SH-SY5Y (cell line): ENCODE results near the gene FSTL4.

ENCODE experiments used
- GATA2 ChIP-seq: IDR thresholded peaks from 2 replicates; pipeline ENCODE4 v1.6.1; 2011; ENCODE audit warnings: mild to moderate bottlenecking, low read depth, low read length
- GATA3 ChIP-seq: IDR thresholded peaks from 2 replicates; pipeline ENCODE4 v1.6.1; 2011; ENCODE audit warnings: low read depth, mild to moderate bottlenecking, low read length, moderate library complexity

- TF ChIP-seq GATA2 (no peak), GATA3 (no peak)
These were observed 284.4 kb downstream of the FSTL4 start for GRCh38 chr5:133327946-133328401.
